ENCODE data around the gene RSL1D1. TPM values are rescaled to one million over a fixed set of nuclear protein-coding genes. Genes with fewer than 3 reads are reported as not detected.

Gene RSL1D1
- total and polyA plus RNA-seq, 12 donors, result 24.7 to 133 (median 101) TPM

DNA sequence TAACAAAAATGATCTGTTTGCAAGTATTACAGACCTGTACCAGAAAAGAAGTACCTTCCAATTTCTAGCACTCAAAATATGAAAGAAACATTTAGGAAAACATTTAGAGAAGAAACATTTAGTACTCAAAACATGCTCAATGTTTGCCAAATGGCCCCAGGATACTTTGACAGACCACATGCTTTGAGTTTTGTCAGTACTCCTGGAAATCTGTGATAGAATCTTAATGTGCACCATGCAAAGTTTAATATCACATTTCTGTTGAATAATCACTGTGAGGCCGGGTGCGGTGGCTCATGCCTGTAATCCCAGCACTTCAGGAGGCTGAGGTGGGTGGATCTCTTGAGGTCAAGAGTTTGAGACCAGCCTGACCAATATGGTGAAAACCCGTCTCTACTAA is 45.8 kb downstream of the RSL1D1 start:
- Histone ChIP-seq H3K9me3 (no peaks in the 10 kb centered on the region), H3K27ac (no peak overlapping the region), H3K4me1 (peaks cover 0 to 8% (median 0%) of the 10 kb centered on the region in 9 donors), H3K4me3 (no peak overlapping the region), H3K36me3 (no peaks in the 10 kb centered on the region), H3K27me3 (no peaks in the 10 kb centered on the region)
- ATAC-seq (no peak), DNase-seq (no peak)
- intact Hi-C loops (cut with DNase I), result no loop called here
- TF ChIP-seq, protein P1, sequence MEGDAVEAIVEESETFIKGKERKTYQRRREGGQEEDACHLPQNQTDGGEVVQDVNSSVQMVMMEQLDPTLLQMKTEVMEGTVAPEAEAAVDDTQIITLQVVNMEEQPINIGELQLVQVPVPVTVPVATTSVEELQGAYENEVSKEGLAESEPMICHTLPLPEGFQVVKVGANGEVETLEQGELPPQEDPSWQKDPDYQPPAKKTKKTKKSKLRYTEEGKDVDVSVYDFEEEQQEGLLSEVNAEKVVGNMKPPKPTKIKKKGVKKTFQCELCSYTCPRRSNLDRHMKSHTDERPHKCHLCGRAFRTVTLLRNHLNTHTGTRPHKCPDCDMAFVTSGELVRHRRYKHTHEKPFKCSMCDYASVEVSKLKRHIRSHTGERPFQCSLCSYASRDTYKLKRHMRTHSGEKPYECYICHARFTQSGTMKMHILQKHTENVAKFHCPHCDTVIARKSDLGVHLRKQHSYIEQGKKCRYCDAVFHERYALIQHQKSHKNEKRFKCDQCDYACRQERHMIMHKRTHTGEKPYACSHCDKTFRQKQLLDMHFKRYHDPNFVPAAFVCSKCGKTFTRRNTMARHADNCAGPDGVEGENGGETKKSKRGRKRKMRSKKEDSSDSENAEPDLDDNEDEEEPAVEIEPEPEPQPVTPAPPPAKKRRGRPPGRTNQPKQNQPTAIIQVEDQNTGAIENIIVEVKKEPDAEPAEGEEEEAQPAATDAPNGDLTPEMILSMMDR (IDR thresholded peaks at IDR 0.05), result no peak
- WGBS, 2 donors, result 92 to 93% methylated on average over 3 of the region's 3 CpGs

DNA sequence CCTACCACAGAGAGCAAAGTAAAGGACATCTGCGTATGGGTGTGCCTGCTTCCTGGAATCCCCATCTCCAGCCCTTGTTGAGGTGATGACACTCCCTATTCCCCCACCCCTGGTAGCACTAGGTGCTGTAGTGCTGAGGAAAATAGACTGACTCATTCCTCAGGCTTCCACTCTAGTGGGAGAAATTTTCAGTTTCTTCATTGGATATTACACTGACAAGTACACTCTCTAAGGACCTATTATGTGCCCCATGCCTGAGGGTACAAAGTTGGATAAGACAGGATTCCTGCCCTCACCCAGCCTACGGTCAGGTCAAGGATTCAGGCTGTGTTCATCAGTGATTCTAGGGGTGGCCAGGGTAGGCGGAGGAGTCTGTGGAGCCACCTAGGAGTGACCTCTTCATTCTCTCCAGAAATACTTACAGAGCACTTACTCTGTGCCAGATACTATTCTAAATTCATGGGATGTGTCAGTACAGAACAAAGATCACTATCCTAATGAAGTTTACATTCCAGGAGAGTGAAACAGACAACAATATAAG is 49.8 kb downstream of the RSL1D1 start:
- no peak overlapping the region for H3K27ac ChIP-seq
- peaks cover 0 to 35% (median 25%) of the 10 kb centered on the region in 9 donors for H3K4me1 ChIP-seq
- WGBS, 2 donors, result 82 to 94% methylated on average over 3 of the region's 3 CpGs
- no peaks in the 10 kb centered on the region for H3K27me3 ChIP-seq
- DNase-seq (no peak), ATAC-seq (no peak)
- TF ChIP-seq, protein P1 (IDR thresholded peaks at IDR 0.05), result no peak
- H3K36me3 ChIP-seq, result no peaks in the 10 kb centered on the region
- H3K4me3 ChIP-seq, result no peak overlapping the region
- intact Hi-C loops (cut with DNase I), result no loop called here
- no peaks in the 10 kb centered on the region for H3K9me3 ChIP-seq

DNA sequence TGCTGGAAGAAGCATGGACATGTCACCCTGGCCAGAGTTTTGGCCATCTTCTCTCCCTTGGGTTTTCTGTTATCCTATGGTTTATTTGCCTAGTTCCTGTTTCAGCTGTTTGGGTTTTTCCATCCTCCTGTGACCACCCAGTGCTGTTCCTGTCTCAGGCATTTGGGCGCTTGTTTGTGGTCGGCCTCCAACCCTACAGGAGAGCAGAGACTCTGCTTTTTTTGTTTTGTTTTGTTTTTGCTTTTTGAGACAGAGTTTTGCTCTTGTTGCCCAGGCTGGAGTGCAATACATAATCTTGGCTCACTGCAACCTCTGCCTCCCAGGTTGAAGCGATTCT is 51.0 kb downstream of the RSL1D1 start:
- H3K27me3 ChIP-seq, result no peaks in the 10 kb centered on the region
- H3K4me1 ChIP-seq, result peaks cover 0 to 44% (median 34%) of the 10 kb centered on the region in 9 donors
- peaks cover 0 to 3% (median 0%) of the 10 kb centered on the region in 9 donors for H3K36me3 ChIP-seq
- intact Hi-C loops (cut with DNase I), result no loop called here
- no peaks in the 10 kb centered on the region for H3K9me3 ChIP-seq
- 87 to 95% methylated on average over 3 of the region's 3 CpGs for WGBS, 2 donors
- TF ChIP-seq, protein P1 (IDR thresholded peaks at IDR 0.05), result no peak
- DNase-seq, result no peak
- peak overlapping the region in 3 of 10 donors; percentile 98 to 100 (median 99) for H3K27ac ChIP-seq
- no peak for ATAC-seq
- H3K4me3 ChIP-seq, result peak overlapping the region in 1 of 10 donors; percentile 13

DNA sequence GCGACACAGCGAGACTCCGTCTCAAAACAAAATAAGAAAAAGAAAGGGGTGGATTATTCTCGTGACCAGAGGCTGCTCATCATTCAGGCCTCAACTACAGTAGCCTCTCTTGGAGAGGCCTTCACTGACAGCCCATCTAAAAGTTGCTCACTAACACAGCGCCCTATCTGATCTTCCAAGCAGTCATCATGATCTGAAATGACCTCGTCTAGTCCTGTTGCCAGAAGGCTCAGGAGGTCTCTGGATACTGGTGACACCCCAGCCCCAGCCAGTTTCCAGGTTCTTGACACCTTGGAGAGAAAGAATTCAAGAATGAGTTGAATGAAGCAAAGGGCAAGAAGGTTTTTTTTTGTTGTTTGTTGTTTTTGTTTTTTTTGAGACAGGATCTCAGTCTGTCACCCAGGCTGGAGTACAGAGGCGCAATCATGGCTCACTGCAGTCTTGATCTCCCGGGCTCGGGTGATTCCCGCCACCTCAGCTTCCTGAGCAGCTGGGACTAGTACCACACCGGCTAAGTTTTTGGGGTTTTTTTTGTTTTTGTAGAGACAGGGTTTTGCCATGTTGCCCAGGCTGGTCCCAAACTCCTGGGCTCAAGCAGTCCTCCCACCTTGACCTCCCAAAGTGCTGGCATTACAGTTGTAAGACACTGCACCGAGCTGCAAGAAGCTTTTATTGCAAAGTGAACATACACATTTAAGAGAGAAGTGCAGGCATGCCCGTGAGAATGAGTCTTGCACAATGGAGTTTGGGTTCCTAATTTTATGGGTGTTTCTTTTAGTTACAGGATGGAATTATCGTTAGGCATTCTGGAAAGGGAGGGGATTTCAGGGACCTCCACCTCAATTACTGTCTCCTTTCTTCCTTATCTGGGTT is 51.6 kb downstream of the RSL1D1 start:
- WGBS, 2 donors, result 83 to 85% methylated on average over 14 of the region's 14 CpGs
- Histone ChIP-seq H3K27ac (peak overlapping the region in 4 of 10 donors; percentile 10 to 100 (median 98)), H3K9me3 (no peaks in the 10 kb centered on the region), H3K36me3 (peaks cover 0 to 9% (median 0%) of the 10 kb centered on the region in 9 donors), H3K4me3 (peak overlapping the region in 2 of 10 donors; percentile 13 to 97), H3K4me1 (peaks cover 0 to 50% (median 40%) of the 10 kb centered on the region in 9 donors), H3K27me3 (no peaks in the 10 kb centered on the region)
- DNase-seq (no peak), ATAC-seq (no peak)
- TF ChIP-seq, protein P1 (IDR thresholded peaks at IDR 0.05), result no peak
- intact Hi-C loops (cut with DNase I), result loop anchor here in 6 of 10 donors (5.0 to 10.0 kb wide), 7 partner anchors 45 to 265 kb away; partner anchors contain the start of genes TXNDC11 (in 3 of the 6) and GSPT1 (in 1 of the 6)
